H1 (cell line): Measurements from ENCODE around the gene C15orf61. TPM values are rescaled to one million over a fixed set of nuclear protein-coding genes. Genes with fewer than 3 reads are reported as not detected.

Source experiments
- CTCF ChIA-PET: fragments of 300-600 bp; sonication (Branson Sonifier 250); formaldehyde crosslinking; loops from one replicate; lab custom pipeline; 2021; ENCODE audit not compliant: partially characterized antibody; lab: Charles Lee
- POLR2A ChIA-PET: fragments of 300-600 bp; sonication (Branson Sonifier 250); formaldehyde crosslinking; loops from one replicate; lab custom pipeline; 2021; ENCODE audit warnings: inconsistent platforms; ENCODE audit not compliant: partially characterized antibody; lab: Charles Lee
- DNase-seq, 2 experiments: peaks; one replicate each; pipeline versions ENCODE4 v3.0.0 to v3.0.0-alpha.2; 2010 to 2022; ENCODE audit warnings: low spot score in 2 of 2, low read depth in 1 of 2, mixed read lengths in 1 of 2
- FAIRE-seq: peaks from 2 replicates; lab custom pipeline; 2011; peaks lifted over from hg19 to GRCh38; lab: Jason Lieb, UNC
- H2AFZ ChIP-seq: 2 replicates; pipeline ENCODE4 v1.8.1; 2012; ENCODE audit warnings: low read length, inconsistent platforms
- H2AK5ac ChIP-seq: 2 replicates; pipeline ENCODE4 v1.6.1; 2013; ENCODE audit warnings: low read depth, low read length
- H2BK120ac ChIP-seq: replicated peaks from 2 replicates; pipeline ENCODE3; 2013; ENCODE audit warnings: low read depth, low read length, inconsistent platforms
- H2BK12ac ChIP-seq: 2 replicates; pipeline ENCODE4 v1.6.1; 2013; ENCODE audit warnings: low read depth, low read length
- H2BK15ac ChIP-seq: 2 replicates; pipeline ENCODE4 v1.6.1; 2013; ENCODE audit warnings: low read length
- H2BK20ac ChIP-seq: 2 replicates; pipeline ENCODE4 v1.6.1; 2013; ENCODE audit warnings: low read length
- H2BK5ac ChIP-seq: 2 replicates; pipeline ENCODE4 v1.6.1; 2013; ENCODE audit warnings: low read depth, low read length
- H3K14ac ChIP-seq: 2 replicates; pipeline ENCODE4 v1.6.1; 2013; ENCODE audit warnings: inconsistent platforms; ENCODE audit not compliant: insufficient read length
- H3K18ac ChIP-seq: 2 replicates; pipeline ENCODE4 v1.6.1; 2013; ENCODE audit warnings: low read length; ENCODE audit errors: extremely low read depth
- H3K23ac ChIP-seq: 2 replicates; pipeline ENCODE4 v1.6.1; 2013; ENCODE audit warnings: inconsistent platforms; ENCODE audit not compliant: insufficient read length
- H3K23me2 ChIP-seq: 2 replicates; pipeline ENCODE4 v1.6.1; 2013; ENCODE audit warnings: low read depth, low read length
- H3K27ac ChIP-seq: 2 replicates; pipeline ENCODE4 v1.6.1; 2011; ENCODE audit warnings: low read depth, low read length, inconsistent platforms
- H3K27me3 ChIP-seq, 4 experiments: replicated peaks in 1 of 4; 1 replicate in 1 of 4; 2 replicates in 3 of 4; pipeline versions ENCODE4 v1.6.1 to v1.8.1; 2011 to 2013; ENCODE audit warnings: low read length in 3 of 4, mild to moderate bottlenecking in 3 of 4, inconsistent platforms in 2 of 4, mixed read lengths in 2 of 4, moderate library complexity in 1 of 4; ENCODE audit not compliant: control insufficient read depth in 3 of 4, insufficient read depth in 3 of 4; ENCODE audit errors: extremely low read depth in 1 of 4
- H3K36me3 ChIP-seq, 4 experiments: 2 replicates each; pipeline versions ENCODE4 v1.6.1 to v1.8.1; 2011 to 2013; ENCODE audit warnings: mild to moderate bottlenecking in 4 of 4, low read length in 3 of 4, moderate library complexity in 2 of 4, control low read depth in 1 of 4, inconsistent platforms in 1 of 4; ENCODE audit not compliant: insufficient read depth in 4 of 4, control insufficient read depth in 2 of 4
- H3K4ac ChIP-seq: replicated peaks from 2 replicates; pipeline ENCODE3; 2013; ENCODE audit warnings: low read length, low read depth, mixed read lengths, inconsistent platforms; ENCODE audit not compliant: insufficient read length
- H3K4me1 ChIP-seq, 4 experiments: replicated peaks in 1 of 4; 1 replicate in 1 of 4; 2 replicates in 3 of 4; pipeline versions ENCODE4 v1.6.1 to v1.8.1; 2011 to 2013; ENCODE audit warnings: low read length in 3 of 4, inconsistent platforms in 2 of 4, mixed read lengths in 1 of 4; ENCODE audit not compliant: insufficient read depth in 4 of 4, control insufficient read depth in 3 of 4
- H3K4me2 ChIP-seq, 2 experiments: 2 replicates each; pipeline versions ENCODE4 v1.6.1 to v1.8.1; 2011 to 2013; ENCODE audit warnings: low read depth in 2 of 2, low read length in 2 of 2, control low read depth in 1 of 2, inconsistent platforms in 1 of 2, mild to moderate bottlenecking in 1 of 2; ENCODE audit not compliant: insufficient read depth in 1 of 2
- H3K4me3 ChIP-seq, 4 experiments: fragments of 200-600, 300-600 bp in 1 of 4; sonication (generic), shearing (Covaris generic), sonication (Bioruptor Twin) in 1 of 4; 2 replicates each; pipeline versions ENCODE4 v1.5.1 to v1.8.1; 2011 to 2016; ENCODE audit warnings: low read length in 4 of 4, low read depth in 3 of 4, control low read depth in 2 of 4, inconsistent platforms in 2 of 4, mild to moderate bottlenecking in 2 of 4, mixed read lengths in 1 of 4, moderate library complexity in 1 of 4; ENCODE audit not compliant: insufficient read depth in 2 of 4; ENCODE audit errors: extremely low read depth in 1 of 4
- H3K56ac ChIP-seq: replicated peaks from 2 replicates; pipeline ENCODE3; 2013; ENCODE audit warnings: low read depth, mild to moderate bottlenecking, mixed read lengths, low read length, inconsistent platforms; ENCODE audit not compliant: insufficient read length
- H3K79me1 ChIP-seq: 2 replicates; pipeline ENCODE4 v1.6.1; 2013; ENCODE audit warnings: low read depth, low read length, control low read depth
- H3K79me2 ChIP-seq, 2 experiments: 2 replicates each; pipeline versions ENCODE4 v1.6.1 to v1.8.1; 2012 to 2013; ENCODE audit warnings: low read length in 2 of 2, mild to moderate bottlenecking in 2 of 2, inconsistent platforms in 1 of 2; ENCODE audit not compliant: insufficient read depth in 2 of 2, control insufficient read depth in 1 of 2
- H3K9ac ChIP-seq, 4 experiments: replicated peaks in 1 of 4; 1 replicate in 1 of 4; 2 replicates in 3 of 4; pipeline versions ENCODE4 v1.6.1 to v1.8.1; 2011 to 2013; ENCODE audit warnings: low read depth in 3 of 4, low read length in 3 of 4, control low read depth in 2 of 4, mild to moderate bottlenecking in 2 of 4, moderate library complexity in 2 of 4, inconsistent platforms in 1 of 4; ENCODE audit errors: extremely low read depth in 1 of 4
- H3K9me3 ChIP-seq, 2 experiments: 2 replicates each; pipeline versions ENCODE4 v1.6.1 to v1.8.1; 2012 to 2013; ENCODE audit warnings: mild to moderate bottlenecking in 2 of 2, moderate library complexity in 2 of 2, control low read depth in 1 of 2, inconsistent platforms in 1 of 2, low read depth in 1 of 2, low read length in 1 of 2, mixed read lengths in 1 of 2; ENCODE audit not compliant: insufficient read depth in 2 of 2
- H4K20me1 ChIP-seq, 2 experiments: replicated peaks in 1 of 2; 2 replicates each; pipeline versions ENCODE3 to v1.8.1; 2011 to 2013; ENCODE audit warnings: inconsistent platforms in 2 of 2, low read length in 2 of 2, mild to moderate bottlenecking in 1 of 2; ENCODE audit not compliant: insufficient read depth in 2 of 2, control insufficient read depth in 1 of 2
- H4K5ac ChIP-seq: 2 replicates; pipeline ENCODE4 v1.6.1; 2013; ENCODE audit warnings: low read length, low read depth, mixed read lengths, inconsistent platforms; ENCODE audit not compliant: insufficient read length
- H4K8ac ChIP-seq: 2 replicates; pipeline ENCODE4 v1.8.0; 2013; ENCODE audit warnings: mild to moderate bottlenecking, moderate library complexity, low read length, inconsistent platforms; ENCODE audit not compliant: insufficient read depth; ENCODE audit errors: extremely low read depth
- H4K91ac ChIP-seq: replicated peaks from 2 replicates; pipeline ENCODE3; 2013; ENCODE audit warnings: low read length, mixed read lengths, inconsistent platforms; ENCODE audit not compliant: insufficient read length
- ASH2L ChIP-seq: fragments of 200-600, 300-600 bp; sonication (generic); IDR thresholded peaks from one replicate; pipeline ENCODE4 v1.7.1; 2017; ENCODE audit warnings: low read length
- EP300 ChIP-seq, 2 experiments: IDR thresholded peaks; 1 replicate in 1 of 2; 2 replicates in 1 of 2; pipeline ENCODE4 v1.6.1; 2011 to 2012; ENCODE audit warnings: low read depth in 2 of 2, low read length in 2 of 2, mild to moderate bottlenecking in 2 of 2, borderline replicate concordance in 1 of 2, inconsistent platforms in 1 of 2, moderate library complexity in 1 of 2
- GTF2F1 ChIP-seq: IDR thresholded peaks from 2 replicates; pipeline ENCODE4 v1.6.1; 2012; ENCODE audit warnings: low read depth, low read length, improper control_type of control experiment, borderline replicate concordance
- HDAC2 ChIP-seq, 2 experiments: fragments of 300-600 bp in 1 of 2; sonication (generic) in 1 of 2; IDR thresholded peaks; 2 replicates each; pipeline ENCODE4 v1.6.1; 2011 to 2012; ENCODE audit warnings: low read depth in 2 of 2, low read length in 2 of 2, mild to moderate bottlenecking in 2 of 2, moderate library complexity in 2 of 2, borderline replicate concordance in 1 of 2, inconsistent platforms in 1 of 2
- JUND ChIP-seq: IDR thresholded peaks from 2 replicates; pipeline ENCODE4 v1.6.1; 2011; ENCODE audit warnings: mild to moderate bottlenecking, improper control_type of control experiment, low read length
- KDM5A ChIP-seq: fragments of 200-600 bp; IDR thresholded peaks from 2 replicates; pipeline ENCODE4 v1.7.1; 2012; ENCODE audit warnings: mild to moderate bottlenecking, low read length, inconsistent platforms, mixed read lengths
- NANOG ChIP-seq: IDR thresholded peaks from 2 replicates; pipeline ENCODE4 v1.6.1; 2011; ENCODE audit warnings: low read length, low read depth, mild to moderate bottlenecking, inconsistent platforms; ENCODE audit not compliant: insufficient read depth, poor library complexity, severe bottlenecking
- POLR2A ChIP-seq, 2 experiments: IDR thresholded peaks; 1 replicate in 1 of 2; 2 replicates in 1 of 2; pipeline ENCODE4 v1.6.1; 2011; ENCODE audit warnings: low read depth in 2 of 2, low read length in 2 of 2, mild to moderate bottlenecking in 2 of 2; ENCODE audit errors: control extremely low read depth in 1 of 2
- RNF2 ChIP-seq: fragments of 200-900, 300-1000 bp; sonication (generic); IDR thresholded peaks from 2 replicates; pipeline ENCODE4 v1.7.1; 2016; ENCODE audit warnings: borderline replicate concordance, low read depth, mild to moderate bottlenecking, antibody characterized with exemption, low read length; ENCODE audit not compliant: poor library complexity, severe bottlenecking; ENCODE audit errors: missing control alignments
- SAP30 ChIP-seq: fragments of 300-600 bp; sonication (generic); IDR thresholded peaks from 2 replicates; pipeline ENCODE4 v1.7.1; 2012; ENCODE audit warnings: low read length, moderate library complexity, mild to moderate bottlenecking, inconsistent platforms; ENCODE audit not compliant: insufficient read depth, insufficient replicate concordance
- YY1 ChIP-seq: IDR thresholded peaks from 2 replicates; pipeline ENCODE4 v1.6.1; 2011; ENCODE audit warnings: low read depth, mild to moderate bottlenecking, low read length
- WGBS, 2 experiments: shearing (Covaris generic) in 1 of 2; methylation state at CpG; one replicate each; pipeline versions ENCODE4 v1.1.6 to v1.1.7; 2013 to 2015; ENCODE audit warnings: low lambda C conversion rate in 2 of 2, mixed read lengths in 2 of 2, inconsistent platforms in 1 of 2, low coverage in 1 of 2, missing lambda C conversion rate in 1 of 2; ENCODE audit not compliant: insufficient replicate concordance in 2 of 2, insufficient coverage in 1 of 2, insufficient read length in 1 of 2; ENCODE audit errors: extremely low coverage in 1 of 2, missing lambda C conversion rate in 1 of 2; 5-methylcytosine and 5-hydroxymethylcytosine counted together
- polyA plus RNA-seq, 7 experiments: library from polyadenylated mRNA; depleted of rRNA in 3 of 7; stranded (reverse) in 5 of 7; unstranded in 2 of 7; fragments of >200 nt in 5 of 7; fragments of 200-250 nt in 2 of 7; gene quantifications; 1 replicate in 5 of 7; 2 replicates in 1 of 7; 4 replicates in 1 of 7; pipeline versions ENCODE4 v1.2.1 to v1.2.3, GENCODE V29; 2011 to 2013; ENCODE audit warnings: missing spikeins in 2 of 7, mixed read lengths in 2 of 7
- total RNA-seq: library from RNA; stranded (reverse); fragmentation: NEBNext Ultra II Directional; extraction: Animal tissue kit (Norgen Biotek cat#: 25700); gene quantifications from 2 replicates; pipeline ENCODE4 v1.2.1, GENCODE V29; 2021

C15orf61 gene
- total and polyA plus RNA-seq, 2 of the 8 experiments (the other 6 are each of a cell fraction or from before 2014, with no cell fraction given): 1.7 to 2.0 TPM

DNA sequence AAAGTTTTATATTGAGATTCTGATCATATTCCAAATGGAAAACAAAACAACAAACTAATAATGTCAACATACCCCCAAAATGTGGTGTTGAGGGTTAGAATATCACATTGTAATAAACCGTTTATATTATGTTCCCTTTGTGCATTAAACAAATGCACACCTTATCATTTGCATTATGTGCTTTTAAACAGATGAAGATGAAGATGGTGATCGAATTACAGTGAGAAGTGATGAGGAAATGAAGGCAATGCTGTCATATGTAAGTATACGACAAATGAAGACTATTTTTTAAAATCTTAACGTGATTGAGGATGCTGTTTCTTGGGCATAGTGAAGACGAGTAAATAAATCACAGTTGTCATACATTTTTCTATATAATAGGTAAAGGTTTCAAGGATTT lies 42.2 kb downstream of the C15orf61 start:
- Histone ChIP-seq H3K9me3 (no peaks in the 10 kb centered on the region), H4K8ac (no peak overlapping the region), H4K5ac (no peak overlapping the region), H4K91ac (no peak overlapping the region), H2BK12ac (no peak overlapping the region), H2BK20ac (no peak overlapping the region), H2AFZ (no peak overlapping the region), H3K79me2 (no peaks in the 10 kb centered on the region), H3K56ac (no peak overlapping the region), H3K9ac (no peak overlapping the region), H4K20me1 (no peaks in the 10 kb centered on the region), H3K23me2 (no peaks in the 10 kb centered on the region), H3K79me1 (no peaks in the 10 kb centered on the region), H2BK15ac (no peak overlapping the region), H3K36me3 (no peaks in the 10 kb centered on the region), H3K4me1 (peaks cover 0 to 6% (median 3%) of the 10 kb centered on the region in 4 experiments; a peak in 5 of 7 replicates), H3K27me3 (no peaks in the 10 kb centered on the region), H2BK5ac (no peak overlapping the region), H2AK5ac (no peak overlapping the region), H3K27ac (no peak overlapping the region), H3K18ac (no peak overlapping the region), H3K23ac (no peak overlapping the region), H3K14ac (no peak overlapping the region), H2BK120ac (no peak overlapping the region), H3K4ac (no peak overlapping the region), H3K4me2 (no peak overlapping the region), H3K4me3 (no peak overlapping the region)
- TF ChIP-seq POLR2A (IDR thresholded peaks at IDR 0.05; ENCODE audit: control extremely low read depth in 1 of 2, low read depth in 2 of 2, low read length in 2 of 2) (no peak), YY1 (no peak), ASH2L (no peak), GTF2F1 (no peak), NANOG (no peak), RNF2 (no peak), HDAC2 (IDR thresholded peaks at IDR 0.05; ENCODE audit: borderline replicate concordance in 1 of 2, low read depth in 2 of 2, low read length in 2 of 2) (no peak), JUND (no peak), EP300 (IDR thresholded peaks at IDR 0.05; ENCODE audit: borderline replicate concordance in 1 of 2, low read depth in 2 of 2, low read length in 2 of 2) (no peak), KDM5A (no peak), SAP30 (no peak)
- FAIRE-seq (no peak), DNase-seq (no peak)
- ChIA-PET CTCF (no interaction called here), POLR2A (no interaction called here)
- 86% methylated on average over 5 of the region's 5 CpGs; no CpG with 5 or more reads in 1 of the 2 experiments for WGBS, 2 experiments
